Stimulated activated CD4-positive, alpha-beta T cell treated with anti-CD3 and anti-CD28 coated beads, Interleukin-4, amount 100 ng/mL, for 24 hours (primary cell): ENCODE data around the gene ANGPT4.
A peak's percentile ranks its signal among the peaks of the same experiment; 100 is the strongest.
"Not testable (repeated sequence)": the region's sequence is repeated elsewhere in the genome, so short reads cannot be mapped to it uniquely, and the experiment has no call there.

Source experiments
- DNase-seq: peaks from one replicate; pipeline ENCODE4 v3.0.0-alpha.2; 2020

Gene ANGPT4

DNA sequence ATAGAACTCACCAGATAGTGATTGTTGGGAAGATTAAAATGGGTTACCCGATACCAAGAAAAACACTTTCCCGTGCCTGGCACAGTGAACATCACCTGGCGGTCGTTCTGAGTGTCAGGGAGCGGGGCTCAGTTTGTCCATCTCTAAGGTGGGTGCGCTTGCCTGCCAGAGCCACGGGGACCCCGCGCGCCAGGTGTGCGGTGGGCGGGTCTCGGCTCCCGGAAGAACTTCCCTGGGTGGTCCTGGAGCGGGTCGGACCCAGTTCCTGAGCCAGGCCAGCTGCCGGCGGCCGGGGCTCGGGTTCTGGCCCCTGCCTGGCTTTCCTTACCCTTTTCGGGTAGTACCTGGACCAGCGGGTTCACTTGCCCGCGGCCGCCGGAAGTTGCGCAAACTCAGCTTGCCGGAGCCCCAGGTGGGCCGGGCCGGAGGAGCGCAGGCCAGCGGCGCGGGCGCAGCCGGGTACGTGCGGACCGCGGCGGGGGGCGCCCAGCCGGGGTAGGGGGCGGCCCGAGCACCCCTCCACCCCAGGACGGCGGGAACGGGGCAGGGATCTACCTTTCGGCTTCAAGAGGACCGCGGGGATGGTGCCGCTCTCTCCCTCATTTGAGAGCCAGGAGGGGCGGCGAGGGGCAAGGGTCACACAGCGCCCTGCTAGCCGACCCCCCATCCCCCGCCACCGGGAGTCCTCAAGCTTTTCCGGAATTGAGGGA is 75.1 kb downstream of the ANGPT4 start:
- DNase-seq = no peak

DNA sequence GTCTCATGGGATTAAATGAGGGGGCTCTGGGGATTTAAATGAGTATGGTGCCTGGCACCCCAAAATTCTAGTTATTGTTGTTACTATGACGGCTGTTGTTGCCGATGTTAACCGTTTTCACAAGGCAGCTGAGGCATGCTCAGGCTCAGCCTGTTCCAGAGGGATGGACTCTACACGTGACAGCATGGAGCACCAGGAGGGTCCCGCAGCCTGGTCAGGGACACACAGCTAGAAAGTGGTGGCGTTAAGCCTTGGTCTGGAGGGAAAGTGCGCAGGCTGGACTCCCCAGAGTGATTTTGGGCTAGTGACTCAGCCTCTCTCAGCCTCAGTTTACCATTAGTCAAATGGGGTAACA is 75.7 kb downstream of the ANGPT4 start:
- no peak for DNase-seq

DNA sequence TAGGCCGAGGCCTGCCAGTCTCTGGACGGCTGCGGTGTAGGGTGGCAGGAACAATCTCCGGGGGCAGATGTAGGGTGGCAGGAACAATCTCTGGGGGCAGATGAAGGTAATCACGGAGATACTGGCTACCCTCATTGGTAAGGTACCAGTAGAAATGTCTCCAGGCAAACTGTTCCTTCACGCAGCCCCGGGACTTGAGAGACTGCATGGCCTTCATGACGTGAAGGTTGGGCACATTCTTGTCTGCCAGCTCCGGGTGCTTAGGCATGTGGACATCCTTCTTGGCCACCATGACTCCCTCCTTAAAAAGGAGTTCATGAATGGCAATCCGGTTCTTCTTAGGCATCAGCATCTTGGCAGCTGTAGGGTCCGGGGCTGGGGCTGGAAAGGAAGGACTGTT is 76.5 kb downstream of the ANGPT4 start:
- no peak for DNase-seq

DNA sequence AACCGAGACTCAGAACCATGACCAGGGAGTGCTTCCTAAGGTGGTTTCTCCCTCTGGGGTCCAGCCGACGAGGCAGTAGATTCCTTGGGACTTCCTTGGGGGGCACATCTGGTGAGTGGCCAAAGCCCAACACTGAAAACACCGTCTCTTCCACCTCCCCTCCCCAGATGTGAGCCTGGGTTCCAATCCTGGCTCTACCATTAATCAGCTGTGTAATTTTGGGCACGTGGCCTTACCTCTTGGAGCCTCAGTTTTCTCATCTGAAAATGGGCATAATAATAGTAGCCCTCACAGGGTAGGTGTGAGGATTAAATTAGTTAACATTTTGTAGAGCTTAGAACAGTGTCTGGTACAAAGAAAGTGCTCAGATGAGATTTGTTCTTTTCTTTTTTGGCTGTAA is 77.1 kb downstream of the ANGPT4 start:
- no peak for DNase-seq

DNA sequence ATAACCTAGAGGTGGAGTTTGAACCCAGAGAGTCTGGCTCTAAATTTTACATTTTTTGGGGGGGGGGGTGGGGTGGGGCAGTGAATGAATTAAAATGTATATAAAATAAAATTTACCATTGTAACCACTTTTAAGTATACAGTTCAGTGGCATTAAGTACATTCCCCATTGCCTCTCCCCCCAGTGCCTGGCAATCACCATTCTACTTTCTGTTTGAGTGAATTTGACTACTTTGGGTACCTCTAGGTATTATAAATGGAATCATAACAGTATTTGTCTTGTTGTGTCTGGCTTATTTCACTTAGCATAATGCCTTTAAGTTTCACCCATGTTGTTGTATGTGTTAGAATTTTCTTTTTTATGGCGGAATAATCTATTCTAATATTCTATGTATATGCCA is 79.9 kb downstream of the ANGPT4 start:
- peak; percentile 42 for DNase-seq

DNA sequence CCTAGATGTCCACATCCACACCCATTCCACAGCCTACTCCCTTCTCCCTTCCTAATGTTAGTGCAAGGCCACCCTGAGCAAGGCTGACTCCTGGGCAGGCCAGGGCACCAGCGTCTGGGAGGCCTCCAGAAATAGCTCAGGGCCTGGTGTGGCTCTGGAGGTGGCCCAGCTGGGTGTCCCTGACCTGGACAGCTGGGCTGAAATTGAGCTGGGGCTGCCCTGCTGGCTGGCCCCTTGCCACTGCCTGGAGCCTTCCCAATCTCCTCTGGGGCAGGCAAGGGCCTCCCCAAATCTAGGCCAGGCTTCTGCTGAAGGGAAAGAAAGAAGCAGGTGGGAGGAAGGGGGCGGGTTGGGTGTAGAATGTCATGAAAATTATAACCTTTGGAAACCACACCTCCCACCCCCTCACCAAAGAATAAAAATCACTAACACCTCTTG is 80.5 kb downstream of the ANGPT4 start:
- DNase-seq = peak; percentile 40

DNA sequence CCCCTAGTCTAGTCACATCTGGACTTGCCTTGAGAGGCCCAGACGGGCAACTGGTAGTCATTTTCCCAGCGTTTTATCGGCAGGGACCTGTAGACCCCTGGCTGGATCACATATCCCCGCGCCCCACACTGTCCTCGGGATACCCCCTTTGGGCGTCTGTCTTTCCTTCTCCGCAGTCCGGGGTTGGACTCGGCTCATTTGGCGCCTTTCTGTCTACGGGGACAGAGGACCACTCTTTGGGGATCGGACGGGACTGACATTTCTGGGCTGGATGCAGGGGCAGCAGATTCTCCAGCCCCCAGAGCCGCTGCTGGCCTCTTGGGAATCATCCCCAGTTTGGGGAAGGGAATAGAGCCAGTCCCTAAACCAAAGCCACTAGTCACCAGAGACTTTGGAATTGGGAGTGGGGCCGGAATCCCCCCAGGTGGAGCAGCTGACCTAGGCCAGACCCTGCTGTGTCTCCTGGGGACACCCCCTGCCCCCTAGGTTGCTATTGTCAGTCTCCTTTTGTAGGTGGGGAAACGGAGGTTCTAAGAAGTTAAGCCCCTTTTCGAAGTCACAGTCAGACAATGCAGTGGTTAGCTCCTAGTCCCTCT is 81.9 kb downstream of the ANGPT4 start:
- DNase-seq = no peak

DNA sequence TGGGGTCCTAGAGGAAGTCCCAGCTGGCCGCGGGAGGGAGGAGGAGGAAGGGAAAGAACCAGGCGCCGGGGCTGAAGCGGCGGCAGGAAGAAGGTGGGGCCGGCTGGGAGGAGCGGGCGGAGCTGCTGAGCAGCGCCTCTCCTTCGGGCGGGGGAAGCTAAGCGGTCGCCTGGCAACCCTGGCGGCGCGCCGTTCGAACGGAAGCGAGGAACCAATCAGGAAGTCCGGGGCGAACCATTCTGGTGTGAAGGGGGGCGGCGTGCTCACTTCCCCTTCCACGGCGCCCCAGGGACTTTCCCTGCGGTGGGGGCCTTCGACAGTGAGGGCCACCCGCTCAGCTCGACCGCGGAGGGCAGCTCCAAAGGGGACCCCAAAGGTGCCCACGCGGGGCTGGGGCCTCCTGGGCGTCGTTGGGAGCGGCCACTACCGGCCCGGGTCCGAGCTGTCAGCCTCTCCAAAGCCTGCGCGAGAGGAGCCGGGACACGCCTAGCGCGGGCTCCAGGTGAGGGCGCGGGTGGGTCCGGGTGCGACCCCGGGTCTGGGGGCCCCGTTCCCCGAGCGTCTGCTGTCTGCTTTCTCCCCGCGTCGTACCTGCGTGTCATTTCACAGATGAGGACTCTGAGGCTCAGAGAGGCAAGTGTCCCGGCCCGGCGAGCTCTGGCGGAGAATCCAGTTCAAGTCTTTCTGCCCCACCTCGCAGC is 82.5 kb downstream of the ANGPT4 start, which contains the start of gene FAM110A:
TSS of gene FAM110A (plus strand) at position 266 of the 701 bp plus-strand sequence. CDS start 11,090 bp downstream, outside the sequence.
- DNase-seq = peak; percentile 95

DNA sequence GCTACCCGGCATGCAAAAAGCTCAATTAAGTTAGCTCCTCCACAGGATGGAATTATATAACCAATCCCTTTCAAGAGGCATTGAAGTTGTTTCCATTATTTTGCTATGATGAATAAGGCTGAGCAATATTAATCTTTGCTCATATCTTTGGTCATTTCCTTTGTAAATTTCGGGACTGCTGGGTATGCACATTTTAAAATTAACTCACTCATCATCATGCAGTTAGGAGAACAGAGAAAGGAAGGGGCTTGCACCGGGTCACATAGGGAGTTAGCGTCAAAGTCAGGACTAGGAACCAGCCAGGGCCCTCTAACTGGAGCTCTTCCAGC is 83.0 kb downstream of the ANGPT4 start:
- no peak for DNase-seq

DNA sequence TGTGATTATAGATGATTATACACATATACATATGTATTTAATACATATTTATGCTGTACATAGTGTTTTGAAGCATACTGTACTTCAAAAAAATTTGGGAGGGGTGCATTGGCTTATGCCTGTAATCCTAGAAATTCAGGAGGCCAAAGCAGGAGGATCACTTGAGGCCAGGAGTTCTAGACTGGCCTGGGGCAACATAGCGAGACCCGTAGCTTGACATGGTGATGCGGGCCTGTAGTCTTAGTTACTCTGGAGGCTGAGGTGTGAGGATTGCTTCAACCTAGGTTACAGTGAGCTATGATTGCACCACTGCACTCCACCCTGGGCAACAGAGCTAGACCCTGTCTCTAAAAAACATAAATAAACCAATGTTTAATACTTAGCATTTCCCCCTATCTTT is 84.2 kb downstream of the ANGPT4 start:
- no peak for DNase-seq

DNA sequence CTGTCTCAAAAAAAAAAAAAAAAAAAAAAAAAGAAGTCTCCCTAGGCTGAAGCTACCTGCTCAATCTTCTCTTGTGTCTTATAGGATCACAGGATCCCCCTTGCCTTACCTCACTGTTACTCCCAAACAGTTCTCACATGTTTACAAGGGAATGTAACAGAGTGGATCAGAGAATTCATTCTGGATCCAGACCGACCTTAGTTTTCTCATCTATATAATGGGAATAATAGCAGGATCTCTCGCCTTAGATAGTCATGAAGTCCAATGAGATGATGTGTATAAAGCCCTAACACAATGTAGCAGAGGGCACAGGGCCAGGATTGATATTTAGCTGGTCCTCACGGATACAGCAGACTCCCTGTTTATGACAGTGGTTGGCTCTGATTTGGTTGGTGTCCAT is 84.9 kb downstream of the ANGPT4 start:
- no peak for DNase-seq

DNA sequence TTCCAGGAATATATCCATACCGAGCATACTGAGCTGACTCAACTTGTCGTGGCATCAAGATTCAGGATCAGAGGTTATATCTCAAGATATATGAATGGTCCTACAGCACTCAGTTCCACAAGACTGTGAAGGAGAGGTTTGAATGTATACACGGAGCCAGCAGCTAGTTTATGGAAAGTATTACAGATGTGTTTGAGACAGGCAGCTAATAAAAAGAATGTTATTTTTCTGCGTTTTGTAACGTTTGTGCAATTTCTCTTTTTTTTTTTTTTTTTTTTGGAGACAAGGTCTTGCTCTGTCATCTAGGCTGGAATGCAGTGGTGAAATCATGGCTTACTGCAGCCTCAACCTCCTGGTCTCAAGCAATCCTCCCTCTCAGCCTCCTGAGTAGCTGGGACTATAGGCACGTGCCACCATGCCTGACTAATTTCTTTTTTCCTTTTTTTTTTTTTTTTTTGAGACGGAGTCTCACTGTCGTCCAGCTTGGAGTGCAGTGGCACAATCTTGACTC is 86.1 kb downstream of the ANGPT4 start:
- DNase-seq = no peak

DNA sequence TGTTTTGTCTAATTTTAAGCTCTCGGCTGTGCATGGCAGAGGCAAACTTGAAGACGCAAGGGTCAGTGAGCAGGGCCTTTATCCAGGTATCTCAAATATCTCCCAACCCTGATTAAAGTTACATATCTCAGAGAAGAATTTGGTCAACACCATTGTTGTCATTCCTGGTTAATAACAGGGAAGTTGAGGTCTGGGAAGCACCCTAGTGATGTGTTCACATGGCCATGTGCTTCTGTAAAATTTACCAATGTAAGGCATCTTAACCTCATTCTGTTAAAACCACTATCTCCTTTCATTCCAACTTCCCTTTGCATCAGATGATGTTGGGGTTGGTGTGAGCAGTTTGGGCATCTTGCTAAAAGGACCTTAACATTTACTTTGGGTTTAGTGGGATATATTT is 86.6 kb downstream of the ANGPT4 start:
- DNase-seq = no peak

DNA sequence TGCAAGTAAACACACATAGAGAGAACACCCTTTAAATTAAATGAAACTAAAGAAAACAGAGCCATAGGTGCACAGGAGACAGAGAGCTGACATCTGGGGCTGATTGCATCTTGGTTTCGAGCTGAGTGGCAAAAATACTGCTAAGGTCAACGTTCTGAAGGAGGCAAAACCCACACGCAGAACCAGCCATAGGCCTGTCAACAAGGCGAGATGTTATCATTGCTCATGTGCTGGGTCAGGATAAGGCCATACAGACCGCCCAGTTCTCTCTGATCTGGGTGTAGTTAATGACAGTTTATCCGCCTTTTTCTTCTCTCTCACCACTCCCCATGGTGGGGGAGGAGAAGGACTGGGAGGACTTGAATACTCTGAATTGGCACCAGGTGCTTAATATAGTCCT is 87.1 kb downstream of the ANGPT4 start:
- no peak for DNase-seq

DNA sequence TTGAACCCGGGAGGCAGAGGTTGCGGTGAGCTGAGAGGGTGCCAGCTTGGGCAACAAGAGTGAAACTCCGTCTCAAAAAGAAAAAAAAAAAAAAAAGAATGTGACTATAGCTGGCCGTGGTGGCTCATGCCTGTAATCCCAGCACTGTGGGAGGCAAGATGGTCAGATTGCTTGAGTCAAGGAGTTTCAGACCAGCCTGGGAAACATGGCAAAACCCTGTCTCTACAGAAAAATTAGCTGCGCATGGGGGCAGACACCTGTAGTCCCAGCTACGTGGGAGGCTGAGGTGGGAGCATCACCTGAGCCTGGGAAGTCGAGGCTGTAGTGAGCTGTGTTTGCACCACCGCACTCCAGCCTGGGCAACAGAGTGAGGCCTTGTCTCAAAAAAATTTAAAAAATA is 88.2 kb downstream of the ANGPT4 start:
- not testable (repeated sequence) for DNase-seq

DNA sequence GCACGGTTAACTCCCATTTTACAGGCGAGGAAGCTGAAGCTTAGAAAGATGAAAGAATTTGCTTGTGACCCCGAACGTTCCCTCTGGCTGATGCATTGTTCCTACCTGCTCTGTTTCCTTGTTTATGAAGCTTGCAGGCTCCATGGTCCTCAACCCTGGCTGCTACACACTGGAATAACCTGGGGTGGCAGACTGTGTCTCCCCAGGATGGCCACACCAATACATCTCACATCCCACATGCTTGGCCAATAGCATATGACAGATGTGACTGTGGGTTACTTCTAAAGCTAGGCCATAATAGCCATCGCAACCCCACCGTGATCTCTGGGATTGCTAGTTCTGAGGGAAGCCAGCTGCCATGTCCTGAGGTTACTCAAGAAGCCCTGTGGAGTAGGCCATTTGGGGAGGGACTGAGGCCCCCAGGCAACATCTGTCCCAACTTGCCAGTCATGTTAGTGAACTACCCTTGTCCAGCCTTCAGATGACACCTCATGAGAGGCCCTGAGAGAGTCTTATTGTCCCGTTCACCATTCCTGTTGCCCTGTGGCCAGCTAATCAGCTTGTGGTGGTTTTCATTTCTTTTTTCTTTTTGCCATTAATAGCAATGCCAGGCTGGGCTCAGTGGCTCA is 89.3 kb downstream of the ANGPT4 start:
- DNase-seq = no peak

DNA sequence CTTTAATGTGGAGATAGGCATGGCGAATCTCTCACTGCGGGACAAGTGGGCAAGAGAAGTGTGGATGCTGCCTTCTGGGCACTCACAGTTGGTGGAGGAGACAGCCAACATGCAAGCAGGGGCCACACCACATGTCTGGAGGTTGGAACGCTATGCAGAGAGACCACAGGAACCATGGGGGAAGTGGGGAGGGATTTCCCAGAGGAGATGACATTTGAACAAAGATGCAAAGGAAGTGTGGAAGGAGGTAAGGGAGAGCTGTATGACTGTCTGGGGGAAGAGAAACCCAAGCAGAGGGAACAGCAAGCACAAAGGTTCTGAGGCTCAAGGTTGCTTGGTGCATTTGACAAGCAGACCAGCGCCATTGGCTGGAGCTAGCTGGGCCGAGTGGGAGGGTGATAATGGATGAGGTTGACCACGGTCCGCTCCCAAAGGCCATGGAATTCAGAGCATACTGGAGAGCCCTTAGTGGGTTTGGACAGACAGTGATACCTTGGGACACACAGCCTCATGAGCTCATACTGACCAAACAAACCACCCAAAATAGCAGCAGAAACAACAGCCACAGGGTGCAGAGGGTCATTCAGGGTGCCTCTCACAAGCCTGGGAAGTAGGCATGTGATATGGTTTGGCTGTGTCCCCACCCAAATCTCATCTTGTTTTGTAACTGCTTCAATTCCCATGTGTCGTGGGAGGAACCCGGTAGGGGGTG is 90.3 kb downstream of the ANGPT4 start:
- DNase-seq = no peak

DNA sequence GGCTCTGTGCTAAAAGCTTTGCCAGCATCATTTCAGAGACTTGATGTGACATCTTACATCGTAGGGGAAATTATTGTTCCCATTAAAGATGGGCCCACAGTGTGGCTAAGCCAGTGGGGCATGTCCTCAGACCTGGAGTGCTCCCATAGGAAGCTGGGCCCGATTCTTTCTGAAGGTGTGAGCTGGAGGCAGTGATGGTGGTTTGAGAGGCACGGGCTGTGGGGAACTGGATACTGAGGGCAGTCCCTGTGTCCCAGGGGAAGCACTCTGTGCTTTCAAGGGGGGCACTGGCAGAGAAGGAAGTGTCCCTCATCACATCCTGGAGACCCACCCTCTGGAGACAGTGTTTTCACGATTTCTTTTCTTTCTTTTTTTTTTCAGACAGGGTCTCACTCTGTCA is 91.2 kb downstream of the ANGPT4 start:
- no peak for DNase-seq

DNA sequence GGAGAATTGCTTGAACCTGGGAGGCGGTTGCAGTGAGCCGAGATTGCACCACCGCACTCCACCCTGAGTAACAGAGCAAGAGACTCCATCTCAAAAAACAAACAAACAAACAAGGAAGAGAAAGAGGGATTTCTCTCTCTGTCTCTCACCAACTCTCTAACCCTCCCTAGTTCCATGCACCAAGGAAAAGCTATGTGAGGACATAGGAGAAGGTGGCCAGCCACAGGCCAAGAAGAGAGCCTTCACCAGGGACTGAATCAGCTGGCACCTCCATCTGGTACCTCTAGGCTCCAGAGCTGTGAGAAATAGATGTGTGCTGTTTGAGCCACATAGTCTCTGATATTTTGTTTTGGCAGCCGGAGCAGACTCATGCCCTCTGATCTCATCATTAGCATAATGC is 91.6 kb downstream of the ANGPT4 start:
- no peak for DNase-seq

DNA sequence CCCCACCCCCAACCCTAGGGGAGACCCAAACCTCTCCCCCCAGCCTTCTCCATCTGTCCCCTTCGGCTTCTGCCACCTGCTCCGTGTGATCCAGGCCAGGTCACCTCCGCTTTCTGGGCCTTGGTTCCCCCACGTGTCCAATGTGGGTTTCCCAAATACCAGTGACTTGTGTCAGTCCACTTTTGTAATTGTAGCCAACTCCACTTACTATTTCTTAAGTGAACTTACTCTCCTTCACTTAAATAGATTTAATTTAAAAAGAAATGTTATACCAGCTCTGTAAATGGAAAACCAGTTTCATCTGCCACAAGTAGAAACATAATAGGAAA is 92.6 kb downstream of the ANGPT4 start:
- DNase-seq = no peak

DNA sequence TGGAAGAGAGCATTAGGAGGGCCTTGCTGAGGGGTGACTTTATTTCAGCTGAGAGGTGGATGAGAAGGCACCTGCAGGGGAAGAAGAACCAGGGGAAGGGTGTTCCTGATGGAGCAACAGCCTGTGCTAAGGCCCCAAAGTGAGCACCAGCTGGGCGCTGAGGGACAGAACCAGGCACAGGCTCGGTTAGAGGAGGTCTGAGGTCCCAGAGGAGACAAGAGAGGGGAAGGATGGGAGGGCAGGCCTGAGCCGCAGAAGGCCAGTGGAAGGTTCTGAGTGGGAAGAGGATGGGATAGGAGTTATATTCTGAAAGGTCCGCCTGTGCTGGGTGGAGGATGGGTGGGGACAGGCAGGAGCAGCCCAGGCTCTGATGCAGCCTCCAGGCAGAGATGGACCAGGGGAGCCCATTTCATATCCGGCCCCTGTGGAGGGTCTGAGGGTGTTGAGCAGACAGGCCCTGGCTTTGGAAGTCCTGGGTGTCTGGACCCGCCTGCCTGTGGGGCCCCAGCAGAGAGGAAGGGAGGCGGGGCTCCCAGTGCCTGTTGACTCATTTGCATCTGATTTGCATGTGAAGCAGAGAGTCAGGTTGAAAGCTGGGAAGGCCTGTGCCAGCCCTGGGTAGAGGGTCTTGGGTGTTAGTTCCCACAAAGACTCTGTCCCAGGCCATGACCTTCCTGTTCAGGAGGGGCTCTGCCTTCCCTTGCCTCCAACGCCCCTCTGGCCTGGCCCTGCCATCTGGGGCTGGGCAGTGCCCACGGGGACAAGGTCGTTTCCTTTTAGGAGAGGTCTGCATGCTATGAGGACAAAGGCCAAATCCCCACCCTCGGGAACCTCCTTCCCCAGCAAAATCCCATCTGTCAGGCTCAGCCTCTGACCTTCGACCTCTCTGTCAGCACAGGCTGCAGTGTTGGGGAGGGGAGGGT is 93.2 kb downstream of the ANGPT4 start:
- DNase-seq = no peak

DNA sequence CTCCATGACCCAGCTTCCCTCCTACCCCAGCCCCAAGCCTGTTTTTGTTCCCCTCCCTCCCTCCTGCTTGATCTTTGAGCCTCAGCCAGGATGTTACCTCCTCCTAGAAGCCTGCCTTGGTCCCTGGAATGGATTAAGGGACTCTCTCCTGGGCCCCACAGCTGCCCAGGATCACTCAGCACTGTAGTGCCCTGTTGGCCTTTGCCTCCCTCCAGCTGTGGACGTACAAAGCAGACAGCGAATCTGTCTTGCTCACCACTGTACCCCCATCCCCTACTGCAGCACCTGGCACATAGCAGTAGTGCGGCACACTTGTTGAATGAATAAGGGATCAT is 94.4 kb downstream of the ANGPT4 start:
- DNase-seq = no peak
